ENCODE results near the gene ADCY4. TPM values are rescaled to one million over a fixed set of nuclear protein-coding genes. Genes with fewer than 3 reads are reported as not detected.

Gene ADCY4
- total and polyA plus RNA-seq, 2 of the 13 experiments (the other 11 are each of a cell fraction or from before 2014, with no cell fraction given) = 0.03 TPM; not detected in 1

- TF ChIP-seq ZNF883 (CRISPR knock-in tag; IDR thresholded peaks at IDR 0.05; ENCODE audit: not compliant biosample characterization) (peak; percentile 51), POLR2G (IDR thresholded peaks at IDR 0.05; ENCODE audit: low read depth, low read length) (no peak), STAT6 (CRISPR knock-in tag; IDR thresholded peaks at IDR 0.05; ENCODE audit: borderline replicate concordance) (no peak), CEBPG (CRISPR knock-in tag; IDR thresholded peaks at IDR 0.05) (no peak), ZSCAN9 (CRISPR knock-in tag; IDR thresholded peaks at IDR 0.05; ENCODE audit: borderline replicate concordance) (no peak), E2F5 (CRISPR knock-in tag; conservative IDR thresholded peaks at IDR 0.05) (no peak), SPEN (CRISPR knock-in tag; IDR thresholded peaks at IDR 0.05; ENCODE audit: low read depth) (no peak), ZNF431 (CRISPR knock-in tag; IDR thresholded peaks at IDR 0.05; ENCODE audit: borderline replicate concordance, low read depth) (no peak), STAG1 (CRISPR knock-in tag; IDR thresholded peaks at IDR 0.05) (0 out of 2 replicates have a peak, but pooled peaks have one; percentile 7), ZNF513 (CRISPR knock-in tag; conservative IDR thresholded peaks at IDR 0.05) (no peak), BCL3 (CRISPR knock-in tag; IDR thresholded peaks at IDR 0.05) (0 out of 2 replicates have a peak, but pooled peaks have one; percentile 45), CERS6 (CRISPR knock-in tag; IDR thresholded peaks at IDR 0.05) (peak; percentile 13; the same call in 1 of the 2 replicates), ELF4 (CRISPR knock-in tag; IDR thresholded peaks at IDR 0.05; ENCODE audit: borderline replicate concordance) (no peak), MTA1 (CRISPR knock-in tag; IDR thresholded peaks at IDR 0.05; ENCODE audit: borderline replicate concordance) (peak; percentile 14; the same call in 1 of the 2 replicates), PCBP1 (IDR thresholded peaks at IDR 0.05; ENCODE audit: borderline replicate concordance, low read depth, low read length) (no peak)
Observed at GRCh38 chr14:24324024-24324423, 10.8 kb downstream of the ADCY4 start (continued).

Data from HepG2 (cell line).